ENCODE results near the gene BCAR3. TPM values are rescaled to one million over a fixed set of nuclear protein-coding genes. Genes with fewer than 3 reads are reported as not detected.

The BCAR3 gene
- total and polyA plus RNA-seq, 8 donors: 15.5 to 26.0 (median 18.9) TPM

DNA sequence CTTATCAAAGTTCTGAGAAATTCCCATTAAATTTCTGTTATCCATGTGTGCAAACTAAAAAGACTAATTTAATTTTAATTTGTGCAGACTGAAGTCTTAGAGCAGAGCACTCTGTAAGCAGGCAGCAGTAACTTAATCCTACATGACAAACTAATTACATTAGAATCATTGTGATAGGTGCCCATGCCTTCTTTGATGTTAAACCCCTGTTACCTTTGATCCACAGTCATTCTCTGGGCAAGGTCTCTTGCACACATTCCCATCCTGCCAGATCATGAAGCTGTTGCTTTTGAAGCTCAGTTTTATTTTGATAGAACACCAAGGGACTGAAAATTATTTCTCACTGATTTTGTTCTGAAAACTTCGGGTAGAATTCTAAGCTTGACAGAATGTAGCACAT, 77.2 kb downstream of the BCAR3 start:
- ATAC-seq: no peak
- no peak for DNase-seq
- intact Hi-C loops (cut with DNase I): no loop called here
- Histone ChIP-seq H3K9me3 (no peaks in the 10 kb centered on the region), H3K27me3 (no peaks in the 10 kb centered on the region), H3K36me3 (no peaks in the 10 kb centered on the region), H3K4me3 (no peak overlapping the region), H3K4me1 (peaks cover 7 to 15% of the 10 kb centered on the region in 2 donors), H3K27ac (no peak overlapping the region)
- TF ChIP-seq, protein P1, sequence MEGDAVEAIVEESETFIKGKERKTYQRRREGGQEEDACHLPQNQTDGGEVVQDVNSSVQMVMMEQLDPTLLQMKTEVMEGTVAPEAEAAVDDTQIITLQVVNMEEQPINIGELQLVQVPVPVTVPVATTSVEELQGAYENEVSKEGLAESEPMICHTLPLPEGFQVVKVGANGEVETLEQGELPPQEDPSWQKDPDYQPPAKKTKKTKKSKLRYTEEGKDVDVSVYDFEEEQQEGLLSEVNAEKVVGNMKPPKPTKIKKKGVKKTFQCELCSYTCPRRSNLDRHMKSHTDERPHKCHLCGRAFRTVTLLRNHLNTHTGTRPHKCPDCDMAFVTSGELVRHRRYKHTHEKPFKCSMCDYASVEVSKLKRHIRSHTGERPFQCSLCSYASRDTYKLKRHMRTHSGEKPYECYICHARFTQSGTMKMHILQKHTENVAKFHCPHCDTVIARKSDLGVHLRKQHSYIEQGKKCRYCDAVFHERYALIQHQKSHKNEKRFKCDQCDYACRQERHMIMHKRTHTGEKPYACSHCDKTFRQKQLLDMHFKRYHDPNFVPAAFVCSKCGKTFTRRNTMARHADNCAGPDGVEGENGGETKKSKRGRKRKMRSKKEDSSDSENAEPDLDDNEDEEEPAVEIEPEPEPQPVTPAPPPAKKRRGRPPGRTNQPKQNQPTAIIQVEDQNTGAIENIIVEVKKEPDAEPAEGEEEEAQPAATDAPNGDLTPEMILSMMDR (IDR thresholded peaks at IDR 0.05): no peak

DNA sequence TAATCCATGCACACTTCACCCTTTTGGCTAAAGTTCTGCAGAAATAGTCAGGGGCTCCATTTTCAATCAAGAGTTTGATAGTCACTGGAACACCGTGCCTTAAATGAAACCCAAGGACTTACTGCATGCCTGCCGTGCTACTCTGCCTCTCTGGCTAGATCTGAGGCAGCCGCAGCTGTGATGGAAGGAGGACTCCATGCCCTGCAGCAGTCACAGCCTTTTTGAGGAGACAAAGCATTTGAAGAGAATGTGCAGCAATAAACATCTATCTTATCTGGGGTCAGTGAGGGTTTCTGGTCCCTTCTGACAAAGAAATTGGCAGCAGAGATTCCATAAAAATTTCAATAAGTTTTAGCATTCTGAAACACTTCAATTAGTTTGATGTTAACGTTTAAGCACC, 78.0 kb downstream of the BCAR3 start:
- intact Hi-C loops (cut with DNase I): no loop called here
- TF ChIP-seq, protein P1 (IDR thresholded peaks at IDR 0.05): no peak

DNA sequence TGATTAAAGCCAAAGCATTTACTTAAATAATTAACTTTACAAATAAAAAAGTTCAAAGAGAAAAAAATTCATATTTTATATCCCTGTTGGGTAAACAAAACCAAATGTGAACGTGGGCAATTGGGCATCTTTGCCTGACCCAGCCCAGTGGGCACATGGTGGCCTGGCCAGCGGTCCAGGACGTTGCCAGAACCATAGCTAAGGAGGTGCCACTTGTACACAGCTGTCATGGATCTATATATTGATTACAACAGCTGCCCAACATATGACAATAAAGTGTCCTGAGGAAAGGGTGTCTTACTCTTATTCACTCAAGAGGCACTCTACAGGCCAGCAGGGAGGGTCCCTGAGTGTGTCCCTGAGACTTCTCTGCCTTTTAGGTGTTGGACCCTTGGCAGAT, 78.5 kb downstream of the BCAR3 start:
- no peaks in the 10 kb centered on the region for H3K27me3 ChIP-seq
- TF ChIP-seq, protein P1 (IDR thresholded peaks at IDR 0.05): no peak

More for the DNA sequence above, 78.0 kb downstream of the BCAR3 start:
- Histone ChIP-seq H3K4me3 (no peak overlapping the region), H3K27ac (no peak overlapping the region), H3K4me1 (peaks cover 7 to 10% of the 10 kb centered on the region in 2 donors), H3K36me3 (no peaks in the 10 kb centered on the region), H3K27me3 (no peaks in the 10 kb centered on the region), H3K9me3 (no peaks in the 10 kb centered on the region)
- no peak for DNase-seq
- ATAC-seq: no peak

DNA sequence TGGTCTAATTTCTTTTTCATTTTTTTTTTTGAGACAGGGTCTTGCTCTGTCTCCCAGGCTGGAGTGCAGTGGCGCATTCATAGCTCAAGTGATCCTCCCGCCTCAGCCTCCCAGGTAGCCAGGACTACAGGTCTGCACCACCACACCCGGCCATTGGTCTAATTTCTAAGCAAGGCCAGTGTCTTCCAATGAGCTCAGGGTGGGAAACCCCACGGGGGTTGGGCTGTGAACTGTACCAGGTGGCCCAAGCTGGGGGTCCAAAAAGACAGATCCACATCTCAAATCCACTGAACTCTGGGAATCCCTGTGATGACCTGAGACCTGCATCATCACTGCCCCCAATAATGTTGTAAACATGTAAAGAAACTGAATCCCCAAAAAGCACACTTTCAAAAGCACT, 79.5 kb downstream of the BCAR3 start:
- intact Hi-C loops (cut with DNase I): no loop called here

More for the DNA sequence above, 78.5 kb downstream of the BCAR3 start:
- intact Hi-C loops (cut with DNase I): no loop called here
- Histone ChIP-seq H3K9me3 (no peaks in the 10 kb centered on the region), H3K36me3 (no peaks in the 10 kb centered on the region), H3K27ac (no peak overlapping the region), H3K4me1 (peaks cover 4 to 5% of the 10 kb centered on the region in 2 donors), H3K4me3 (no peak overlapping the region)
- ATAC-seq: no peak
- DNase-seq: no peak

DNA sequence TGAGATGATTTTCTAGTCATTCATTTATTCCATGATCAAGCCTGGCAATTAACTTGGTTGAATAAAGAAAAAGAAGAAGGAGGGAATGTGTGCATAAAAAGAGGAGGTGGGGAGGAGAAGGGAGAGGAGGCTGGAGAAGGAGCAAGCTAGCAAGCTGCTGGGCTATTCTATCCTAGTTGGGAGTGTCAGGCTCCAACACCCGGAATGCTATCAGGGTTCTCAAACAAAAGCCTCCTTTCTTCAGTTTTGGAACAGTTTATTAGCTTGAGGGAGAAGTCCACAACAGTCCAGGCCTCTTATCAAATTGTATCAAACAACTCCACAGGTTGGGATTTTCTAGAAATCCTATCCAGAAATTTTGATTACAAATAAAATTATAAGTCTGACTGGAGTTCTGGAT, 80.0 kb downstream of the BCAR3 start:
- no peak for ATAC-seq
- no peak overlapping the region for H3K27ac ChIP-seq
- no peaks in the 10 kb centered on the region for H3K27me3 ChIP-seq
- DNase-seq: no peak
- no peak overlapping the region for H3K4me3 ChIP-seq
- TF ChIP-seq, protein P1 (IDR thresholded peaks at IDR 0.05): no peak
- H3K4me1 ChIP-seq: no peaks in the 10 kb centered on the region
- intact Hi-C loops (cut with DNase I): no loop called here
- no peaks in the 10 kb centered on the region for H3K36me3 ChIP-seq
- H3K9me3 ChIP-seq: no peaks in the 10 kb centered on the region

More for the DNA sequence above, 79.5 kb downstream of the BCAR3 start:
- DNase-seq (peak in 1 of 4 donors; percentile 12), ATAC-seq (no peak)
- Histone ChIP-seq H3K4me1 (no peaks in the 10 kb centered on the region), H3K36me3 (no peaks in the 10 kb centered on the region), H3K4me3 (no peak overlapping the region), H3K27ac (no peak overlapping the region), H3K27me3 (no peaks in the 10 kb centered on the region), H3K9me3 (no peaks in the 10 kb centered on the region)
- TF ChIP-seq, protein P1 (IDR thresholded peaks at IDR 0.05): no peak
